PC-9 (cell line): Measurements from ENCODE around the gene NAA10. TPM values are rescaled to one million over a fixed set of nuclear protein-coding genes. Genes with fewer than 3 reads are reported as not detected.

Source experiments
- BruUV-seq: library from RNA; stranded (reverse); fragments of 400-500 nt; replicated peaks from 2 replicates; lab custom pipeline; 2021; lab: Mats Ljungman, UMichigan
- CTCF ChIA-PET: fragments of 300-600 bp; sonication (Branson Sonifier 250); formaldehyde crosslinking; loops from one replicate; lab custom pipeline; 2022; ENCODE audit warnings: antibody characterized with exemption; lab: Charles Lee
- POLR2A ChIA-PET: fragments of 300-600 bp; sonication (Branson Sonifier 250); formaldehyde crosslinking; loops from one replicate; lab custom pipeline; 2022; ENCODE audit warnings: antibody characterized with exemption; ENCODE audit not compliant: unreplicated experiment; lab: Charles Lee
- DNase-seq, 2 experiments: peaks; one replicate each; pipeline versions ENCODE4 v3.0.0 to v3.0.0-alpha.2; 2015 to 2022; ENCODE audit warnings: mixed read lengths in 1 of 2
- H2AFZ ChIP-seq: fragments of 200-600 bp; sonication (generic); 2 replicates; pipeline ENCODE4 v1.8.1; 2017; ENCODE audit warnings: antibody characterized with exemption
- H3F3A ChIP-seq: fragments of 200-600 bp; sonication (generic); 2 replicates; pipeline ENCODE4 v1.8.1; 2017; ENCODE audit warnings: antibody characterized with exemption, mild to moderate bottlenecking, low read depth; ENCODE audit not compliant: insufficient read depth
- H3K27ac ChIP-seq: fragments of 200-600 bp; sonication (generic); 2 replicates; pipeline ENCODE4 v1.6.1; 2016; ENCODE audit warnings: mixed run types
- H3K27me3 ChIP-seq: fragments of 200-600 bp; sonication (generic); 2 replicates; pipeline ENCODE4 v1.6.1; 2016; ENCODE audit warnings: low read depth, mixed run types; ENCODE audit not compliant: insufficient read depth
- H3K36me3 ChIP-seq: fragments of 200-600 bp; sonication (generic); 2 replicates; pipeline ENCODE4 v1.6.1; 2016; ENCODE audit warnings: low read depth, mixed run types
- H3K4me1 ChIP-seq: fragments of 200-600 bp; sonication (generic); replicated peaks from 2 replicates; pipeline ENCODE4 v1.6.1; 2016; ENCODE audit warnings: mixed run types; ENCODE audit not compliant: insufficient read depth
- H3K4me2 ChIP-seq: fragments of 200-600 bp; sonication (generic); 2 replicates; pipeline ENCODE4 v1.6.1; 2017; ENCODE audit warnings: mixed run types
- H3K4me3 ChIP-seq: fragments of 200-600 bp; sonication (generic); 2 replicates; pipeline ENCODE4 v1.6.1; 2016; ENCODE audit warnings: mixed run types
- H3K79me2 ChIP-seq: fragments of 200-600 bp; sonication (generic); 2 replicates; pipeline ENCODE4 v1.6.1; 2017; ENCODE audit warnings: low read depth, mixed run types
- H3K9me2 ChIP-seq: fragments of 200-600 bp; sonication (generic); 2 replicates; pipeline ENCODE4 v1.8.1; 2017; ENCODE audit warnings: mild to moderate bottlenecking; ENCODE audit not compliant: insufficient read depth
- H3K9me3 ChIP-seq: fragments of 200-600 bp; sonication (generic); 2 replicates; pipeline ENCODE4 v1.8.1; 2016; ENCODE audit warnings: low read depth; ENCODE audit not compliant: insufficient read depth
- H4K20me1 ChIP-seq: fragments of 200-600 bp; sonication (generic); 2 replicates; pipeline ENCODE4 v1.8.1; 2017; ENCODE audit not compliant: insufficient read depth
- EZH2 ChIP-seq: fragments of 200-600 bp; sonication (generic); IDR thresholded peaks from 2 replicates; pipeline ENCODE4 v1.8.0; 2017; ENCODE audit warnings: antibody characterized with exemption, low read depth
- intact Hi-C: fragments of 100-400 bp; cut with micrococcal nuclease; formaldehyde crosslinking; loops from one replicate; pipeline ENCODE4 v1.10.0; 2022; ENCODE audit not compliant: unreplicated experiment
- total RNA-seq: library from RNA; stranded (reverse); gene quantifications from 2 replicates; pipeline ENCODE4 v1.2.3, GENCODE V29; 2021
- TF ChIP-seq, protein P1 (sequence below): fragments of 200-600 bp; sonication (generic); conservative IDR thresholded peaks from 2 replicates; pipeline ENCODE4 v1.6.1; 2017; ENCODE audit warnings: mixed run types, antibody characterized with exemption, mild to moderate bottlenecking, moderate library complexity

NAA10 gene
- total RNA-seq, 1 experiment from 2014 or later, result 181 TPM

DNA sequence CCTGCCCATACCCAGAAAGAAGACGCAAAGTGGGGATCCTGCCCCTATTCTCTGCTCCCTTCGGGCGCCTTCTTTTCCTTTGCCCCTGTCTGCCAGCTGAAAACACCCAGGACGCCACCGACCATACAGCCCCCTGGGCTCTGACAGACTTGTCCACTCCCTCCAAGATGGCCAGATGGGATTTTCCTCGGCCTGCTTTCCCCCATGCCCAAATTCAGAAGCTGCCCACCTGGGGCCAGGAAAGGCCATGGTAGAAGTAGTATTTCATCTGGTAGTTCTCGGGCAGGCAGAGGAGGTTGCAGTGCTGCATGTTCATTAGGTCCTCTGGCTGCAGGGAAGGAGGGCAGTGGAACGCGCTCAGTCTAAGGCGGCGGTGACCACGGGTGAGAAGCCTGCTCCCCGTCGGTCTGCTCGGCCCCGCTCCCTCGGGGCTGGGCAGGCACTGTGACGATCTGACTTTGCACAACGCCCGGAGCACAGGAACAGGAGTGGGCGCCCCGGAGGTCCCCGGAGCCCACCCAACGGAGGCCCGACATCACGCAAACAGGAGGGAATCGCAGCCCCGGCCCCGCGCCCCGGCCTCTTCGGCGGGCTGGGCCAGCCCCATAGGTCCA lies 582 bp downstream of the NAA10 start:
- H3K9me2 ChIP-seq, result no peaks in the 10 kb centered on the region
- H3K79me2 ChIP-seq, result peaks cover 23% of the 10 kb centered on the region
- peaks cover 8% of the 10 kb centered on the region; the same call in 1 of the 2 replicates for H3F3A ChIP-seq
- BruUV-seq, result TSS peak; percentile 32
- no peaks in the 10 kb centered on the region; the same call in 1 of the 2 replicates for H4K20me1 ChIP-seq
- H3K4me3 ChIP-seq, result peak overlapping the region; percentile 85
- H3K4me1 ChIP-seq, result 0 out of 2 replicates have a peak, but pooled peaks cover 5% of the 10 kb centered on the region
- H3K36me3 ChIP-seq, result no peaks in the 10 kb centered on the region
- TF ChIP-seq, protein P1, sequence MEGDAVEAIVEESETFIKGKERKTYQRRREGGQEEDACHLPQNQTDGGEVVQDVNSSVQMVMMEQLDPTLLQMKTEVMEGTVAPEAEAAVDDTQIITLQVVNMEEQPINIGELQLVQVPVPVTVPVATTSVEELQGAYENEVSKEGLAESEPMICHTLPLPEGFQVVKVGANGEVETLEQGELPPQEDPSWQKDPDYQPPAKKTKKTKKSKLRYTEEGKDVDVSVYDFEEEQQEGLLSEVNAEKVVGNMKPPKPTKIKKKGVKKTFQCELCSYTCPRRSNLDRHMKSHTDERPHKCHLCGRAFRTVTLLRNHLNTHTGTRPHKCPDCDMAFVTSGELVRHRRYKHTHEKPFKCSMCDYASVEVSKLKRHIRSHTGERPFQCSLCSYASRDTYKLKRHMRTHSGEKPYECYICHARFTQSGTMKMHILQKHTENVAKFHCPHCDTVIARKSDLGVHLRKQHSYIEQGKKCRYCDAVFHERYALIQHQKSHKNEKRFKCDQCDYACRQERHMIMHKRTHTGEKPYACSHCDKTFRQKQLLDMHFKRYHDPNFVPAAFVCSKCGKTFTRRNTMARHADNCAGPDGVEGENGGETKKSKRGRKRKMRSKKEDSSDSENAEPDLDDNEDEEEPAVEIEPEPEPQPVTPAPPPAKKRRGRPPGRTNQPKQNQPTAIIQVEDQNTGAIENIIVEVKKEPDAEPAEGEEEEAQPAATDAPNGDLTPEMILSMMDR, result no peak
- no peak for TF ChIP-seq EZH2
- ChIA-PET CTCF (no interaction called here), POLR2A (interaction anchor here (0.6 to 0.7 kb wide), 2 partner anchors 47 to 465 kb away, joined by 3 to 6 read pairs; no protein-coding TSS in a partner anchor)
- no peak for DNase-seq
- H2AFZ ChIP-seq, result 0 out of 2 replicates have a peak overlapping the region, but pooled peaks have one; percentile 62
- no peaks in the 10 kb centered on the region for H3K27me3 ChIP-seq
- H3K4me2 ChIP-seq, result peak overlapping the region; percentile 91
- no peak overlapping the region for H3K27ac ChIP-seq
- no peaks in the 10 kb centered on the region for H3K9me3 ChIP-seq
- intact Hi-C loops, result loop anchor here (2.0 kb wide), 1 partner anchor 209 kb away; the partner anchor contains the start of genes ABCD1 and BCAP31

DNA sequence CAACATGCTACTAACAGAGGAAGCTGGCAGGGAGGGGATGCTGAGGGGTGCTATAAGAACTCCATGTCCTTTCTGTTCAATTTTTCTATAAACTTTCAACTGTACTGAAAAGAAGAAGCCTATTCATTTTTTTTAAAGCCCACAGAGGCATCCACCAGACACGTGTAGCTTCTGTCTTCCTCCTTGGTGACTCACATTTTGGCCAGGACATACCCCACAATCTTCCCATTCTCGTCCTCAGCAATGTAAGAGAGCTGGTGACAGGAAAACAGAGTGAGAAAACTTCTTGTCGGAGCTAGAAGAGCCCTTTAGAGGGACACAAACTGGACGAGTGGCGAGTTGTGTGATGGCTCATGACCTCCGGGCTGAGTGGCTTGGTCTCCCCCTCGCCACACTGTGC lies 1.1 kb downstream of the NAA10 start:
- Histone ChIP-seq H3K27me3 (no peaks in the 10 kb centered on the region), H3K9me3 (no peaks in the 10 kb centered on the region), H2AFZ (no peak overlapping the region), H3K79me2 (peaks cover 23% of the 10 kb centered on the region), H3F3A (peaks cover 12% of the 10 kb centered on the region; the same call in 1 of the 2 replicates), H3K4me3 (peak overlapping the region; percentile 85), H3K4me1 (peaks cover 10% of the 10 kb centered on the region; the same call in 1 of the 2 replicates), H3K27ac (no peak overlapping the region), H3K36me3 (no peaks in the 10 kb centered on the region), H4K20me1 (no peaks in the 10 kb centered on the region; the same call in 1 of the 2 replicates), H3K4me2 (peak overlapping the region; percentile 91), H3K9me2 (no peaks in the 10 kb centered on the region)
- no TSS peak for BruUV-seq
- no peak for DNase-seq
- ChIA-PET CTCF (no interaction called here), POLR2A (interaction anchor here (0.7 kb wide), 1 partner anchor 47 kb away, joined by 6 read pairs; no protein-coding TSS in a partner anchor)
- TF ChIP-seq, protein P1, result no peak
- TF ChIP-seq EZH2, result no peak
- intact Hi-C loops, result loop anchor here (2.0 kb wide), 1 partner anchor 209 kb away; the partner anchor contains the start of genes ABCD1 and BCAP31

DNA sequence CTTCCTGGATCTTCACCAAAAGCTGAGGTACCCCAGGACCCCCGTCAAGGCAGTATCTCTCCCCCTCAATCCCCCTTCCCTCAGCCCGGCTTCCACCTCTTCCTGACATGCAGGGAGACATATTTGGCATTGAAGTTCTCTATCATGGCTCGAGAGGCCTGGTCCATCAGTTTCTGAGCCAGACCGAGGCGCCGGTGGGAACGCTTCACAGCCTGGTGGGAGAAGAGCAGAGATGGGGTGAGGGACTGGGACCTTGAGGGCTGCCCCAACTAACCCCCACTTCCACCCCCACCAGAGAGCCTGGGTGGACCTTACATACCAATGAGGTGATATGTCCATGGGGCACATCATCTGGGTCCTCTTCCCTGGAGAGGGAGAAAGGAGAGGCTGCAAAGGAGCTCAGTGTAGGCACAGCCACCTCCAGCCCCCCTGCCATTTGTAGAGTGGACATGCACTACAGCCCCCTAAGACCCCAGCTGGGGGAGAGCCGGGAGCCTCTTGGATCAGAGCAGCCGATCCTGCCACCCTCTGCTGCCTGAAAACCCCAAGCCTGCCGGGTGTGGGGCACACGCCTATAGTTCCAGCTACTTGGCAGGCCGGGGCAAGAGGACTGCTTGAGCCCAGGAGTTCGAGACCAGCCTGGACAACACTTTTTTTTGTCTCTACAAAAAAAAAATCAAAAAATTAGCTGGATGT lies 2.5 kb downstream of the NAA10 start:
- Histone ChIP-seq H3K4me2 (no peak overlapping the region), H3K27ac (no peak overlapping the region), H3K36me3 (no peaks in the 10 kb centered on the region), H4K20me1 (no peaks in the 10 kb centered on the region; the same call in 1 of the 2 replicates), H3K9me3 (no peaks in the 10 kb centered on the region), H3K9me2 (no peaks in the 10 kb centered on the region), H3K4me1 (peaks cover 10% of the 10 kb centered on the region; the same call in 1 of the 2 replicates), H3K4me3 (no peak overlapping the region), H3K79me2 (peaks cover 23% of the 10 kb centered on the region), H3K27me3 (no peaks in the 10 kb centered on the region), H3F3A (peaks cover 19% of the 10 kb centered on the region; the same call in 1 of the 2 replicates), H2AFZ (no peak overlapping the region)
- ChIA-PET POLR2A (no interaction called here), CTCF (no interaction called here)
- intact Hi-C loops, result no loop called here
- DNase-seq, result no peak
- TF ChIP-seq, protein P1, result no peak
- no peak for TF ChIP-seq EZH2
- no TSS peak for BruUV-seq
